ENCODE data around the gene CREG2.
A peak's percentile ranks its signal among the peaks of the same experiment; 100 is the strongest.

CREG2 gene

GRCh38 chr2:101387151-101387834, at the start of gene CREG2:
Gene CREG2 (minus strand): TSS chr2:101387503. CDS start chr2:101387457, 46 bp downstream.
- DNase-seq (ENCODE audit: low read depth in 2 of 2): peak; percentile 43 to 44

- no peak for DNase-seq (ENCODE audit: low read depth in 2 of 2)
Observed at GRCh38 chr2:101435001-101435862, 47.9 kb upstream of the CREG2 start.

GRCh38 chr2:101433465-101433864, 46.2 kb upstream of the CREG2 start:
- DNase-seq (ENCODE audit: low read depth in 2 of 2): no peak

DNA sequence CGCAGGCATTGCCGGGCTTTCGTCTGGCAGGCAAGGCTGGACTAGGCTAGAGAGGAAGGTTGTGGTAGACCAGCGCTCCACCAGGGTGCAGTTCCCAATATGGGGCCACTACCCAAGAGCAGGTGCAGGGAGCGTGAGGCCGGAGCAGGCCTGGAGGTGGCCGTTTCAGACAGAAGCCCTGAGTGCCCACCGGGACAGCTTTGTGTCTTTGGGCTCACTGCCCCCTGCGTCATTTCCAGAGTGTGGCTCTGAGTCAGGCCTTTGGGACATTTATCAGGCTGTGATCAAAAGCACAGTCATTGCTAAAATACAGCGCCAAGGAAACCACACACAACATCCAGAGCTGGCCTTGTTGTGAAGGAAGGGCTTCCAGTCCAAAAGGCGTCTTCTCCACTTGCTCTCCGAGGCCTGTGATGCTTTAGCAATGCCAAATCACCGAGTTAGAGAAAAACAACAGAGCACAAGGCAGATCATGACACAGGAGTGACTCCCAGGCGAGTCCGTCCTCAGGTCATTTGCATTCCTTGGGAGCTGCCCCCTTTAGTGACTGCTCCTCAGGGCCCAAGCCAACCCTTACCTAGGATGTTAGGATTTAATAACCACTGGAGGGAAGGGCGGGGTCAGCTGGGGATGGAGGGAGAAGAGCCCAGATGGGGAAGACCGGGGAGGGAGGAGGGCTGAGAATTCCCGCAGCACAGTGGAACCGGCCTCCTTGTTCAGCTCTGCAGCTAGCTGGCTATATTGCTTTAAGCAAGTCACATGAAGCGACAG, 45.3 kb upstream of the CREG2 start:
- DNase-seq (ENCODE audit: low read depth in 2 of 2): no peak

- DNase-seq (ENCODE audit: low read depth in 2 of 2): no peak
Observed at GRCh38 chr2:101431486-101431885, 44.2 kb upstream of the CREG2 start.

- DNase-seq (ENCODE audit: low read depth in 2 of 2): no peak
Observed at GRCh38 chr2:101430156-101430555, 42.9 kb upstream of the CREG2 start.

DNA sequence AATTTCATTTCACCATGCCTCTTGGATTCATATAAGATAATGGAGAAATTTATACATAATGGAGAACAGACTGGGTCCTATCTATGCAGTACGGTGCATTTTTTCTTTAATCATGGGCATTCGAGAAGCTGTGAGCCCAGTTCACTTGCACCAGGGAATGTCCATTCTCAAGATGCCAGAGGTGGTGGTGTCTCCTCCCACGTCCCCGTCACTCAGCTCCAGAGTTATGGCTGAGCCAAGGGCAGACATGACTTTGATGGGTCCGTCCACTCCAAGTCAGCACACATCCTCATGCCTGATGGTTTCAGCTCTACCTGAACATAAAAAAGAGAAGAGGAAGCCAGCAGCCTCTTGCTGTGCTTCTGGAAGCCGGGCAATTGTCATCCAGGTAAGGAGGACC, 42.1 kb upstream of the CREG2 start:
- no peak for DNase-seq (ENCODE audit: low read depth in 2 of 2)

DNA sequence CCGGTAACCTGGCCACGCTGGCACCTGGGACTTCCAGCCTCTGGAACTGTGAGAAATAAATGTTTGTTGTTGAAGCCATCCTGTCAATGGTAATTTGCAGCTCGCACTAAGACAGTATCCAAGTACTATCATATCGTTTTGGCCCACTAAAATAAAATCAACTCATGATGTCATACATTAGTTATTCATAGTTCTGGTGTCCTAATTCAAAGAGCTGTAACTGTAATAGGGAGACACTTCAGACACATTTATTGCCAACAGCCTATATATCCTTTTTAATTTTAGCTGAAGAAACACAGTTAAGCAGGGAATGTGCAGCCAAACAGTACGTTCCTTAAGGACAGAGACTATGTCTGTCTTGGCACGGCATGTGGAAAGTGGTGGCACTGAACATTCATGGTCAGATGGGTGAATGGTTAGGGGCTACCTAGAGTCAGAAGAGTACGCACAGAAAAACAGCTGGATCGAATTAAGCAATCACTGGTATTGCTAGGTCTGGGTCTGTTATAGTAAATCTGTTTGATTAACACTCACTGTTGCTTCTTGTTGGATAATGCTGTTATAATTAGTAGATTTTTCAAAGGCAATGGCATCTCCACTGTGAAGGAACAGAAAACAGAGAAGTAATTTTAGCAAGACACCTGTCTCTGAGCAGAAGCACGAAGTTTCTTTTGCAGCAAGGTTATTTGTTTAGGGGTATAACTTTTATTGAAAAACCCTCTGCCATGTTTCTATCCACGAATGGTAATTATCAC, 41.3 kb upstream of the CREG2 start:
- DNase-seq (ENCODE audit: low read depth in 2 of 2): no peak

- DNase-seq (ENCODE audit: low read depth in 2 of 2): no peak
Observed at GRCh38 chr2:101427743-101428142, 40.4 kb upstream of the CREG2 start.

DNA sequence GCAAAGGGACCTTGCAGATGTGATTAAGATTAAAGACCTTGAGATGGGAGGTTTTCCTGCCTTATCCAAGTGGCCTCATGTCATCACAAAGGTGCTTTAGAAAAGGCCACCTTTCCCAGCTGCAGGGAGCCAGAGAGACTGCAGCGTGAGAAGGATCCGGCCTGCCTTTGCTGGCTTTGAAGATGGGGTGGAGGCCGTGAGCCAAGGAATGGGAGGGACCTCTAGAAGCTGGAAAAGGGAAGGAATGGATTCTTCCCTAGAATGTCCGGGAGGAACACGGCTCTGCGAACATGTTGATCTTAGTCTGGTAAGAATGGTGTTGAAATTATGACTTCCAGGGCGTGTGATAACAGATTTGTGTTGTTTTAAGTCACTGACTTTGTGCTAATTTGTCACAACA, 39.9 kb upstream of the CREG2 start:
- no peak for DNase-seq (ENCODE audit: low read depth in 2 of 2)

DNA sequence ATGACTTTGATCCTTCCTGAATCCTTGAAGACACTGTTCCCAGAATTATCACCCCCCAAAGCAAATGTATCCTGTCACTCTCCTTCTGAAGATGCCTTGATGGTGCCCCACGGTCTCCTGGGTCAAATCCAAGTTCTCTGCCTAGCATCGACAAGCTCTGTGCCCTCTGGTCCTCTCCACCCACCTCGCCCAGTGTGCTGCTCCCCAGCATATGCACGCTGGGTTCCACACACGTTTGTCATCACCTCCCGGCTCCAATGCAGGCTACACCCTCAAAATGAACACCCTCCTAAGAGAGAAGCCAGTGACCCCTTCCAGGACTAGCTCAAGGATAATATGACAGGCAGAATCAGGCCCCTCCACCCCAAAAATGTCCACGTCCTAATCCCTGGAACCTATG, 39.5 kb upstream of the CREG2 start:
- DNase-seq (ENCODE audit: low read depth in 2 of 2): no peak

DNA sequence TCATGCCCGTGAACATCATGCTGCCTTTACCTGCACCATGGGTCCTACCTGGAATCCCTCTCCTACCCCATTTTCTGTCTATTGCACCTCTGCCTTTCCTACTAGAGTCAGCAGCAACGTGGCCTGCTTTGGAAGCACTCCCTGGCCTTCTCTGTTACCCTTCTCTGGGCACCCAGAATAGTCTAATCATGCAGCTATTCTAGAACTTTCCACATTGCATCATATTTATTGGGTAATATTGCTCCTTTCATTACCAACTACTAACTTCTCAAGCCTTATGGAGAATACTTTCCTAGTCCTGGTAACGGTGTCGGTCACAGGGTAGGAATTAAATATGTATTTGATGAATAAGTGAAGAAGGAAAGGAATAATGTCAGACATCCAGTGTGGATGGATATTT, 33.3 kb upstream of the CREG2 start:
- no peak for DNase-seq (ENCODE audit: low read depth in 2 of 2)

DNA sequence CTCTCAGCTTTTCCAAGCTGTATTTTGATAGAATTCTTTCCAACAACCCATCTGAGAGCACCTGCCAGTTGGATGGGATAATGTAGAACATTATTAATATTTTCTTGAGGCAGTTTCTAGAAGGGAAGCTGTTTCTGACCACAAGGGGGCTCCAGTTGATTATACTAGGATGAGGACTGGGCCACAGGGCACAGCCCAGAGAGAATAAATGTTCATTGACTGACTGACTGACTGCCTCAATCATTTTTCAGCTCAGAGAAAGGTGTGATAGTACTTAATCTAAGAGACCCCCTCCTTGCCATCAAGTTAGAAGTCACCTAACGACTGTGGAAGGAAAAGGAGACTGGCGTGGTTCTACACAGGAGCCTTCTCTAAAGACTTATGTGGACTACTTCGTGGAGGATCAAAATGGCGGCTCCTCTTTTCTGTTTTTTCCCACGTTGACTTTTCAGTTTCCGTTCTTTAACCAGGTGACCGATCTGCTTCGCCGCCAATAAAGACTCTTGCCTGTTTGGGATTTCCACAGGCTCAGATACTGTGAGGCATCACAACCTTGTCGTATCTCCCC, 31.9 kb upstream of the CREG2 start:
- DNase-seq (ENCODE audit: low read depth in 2 of 2): peak; percentile 38 to 47

DNA sequence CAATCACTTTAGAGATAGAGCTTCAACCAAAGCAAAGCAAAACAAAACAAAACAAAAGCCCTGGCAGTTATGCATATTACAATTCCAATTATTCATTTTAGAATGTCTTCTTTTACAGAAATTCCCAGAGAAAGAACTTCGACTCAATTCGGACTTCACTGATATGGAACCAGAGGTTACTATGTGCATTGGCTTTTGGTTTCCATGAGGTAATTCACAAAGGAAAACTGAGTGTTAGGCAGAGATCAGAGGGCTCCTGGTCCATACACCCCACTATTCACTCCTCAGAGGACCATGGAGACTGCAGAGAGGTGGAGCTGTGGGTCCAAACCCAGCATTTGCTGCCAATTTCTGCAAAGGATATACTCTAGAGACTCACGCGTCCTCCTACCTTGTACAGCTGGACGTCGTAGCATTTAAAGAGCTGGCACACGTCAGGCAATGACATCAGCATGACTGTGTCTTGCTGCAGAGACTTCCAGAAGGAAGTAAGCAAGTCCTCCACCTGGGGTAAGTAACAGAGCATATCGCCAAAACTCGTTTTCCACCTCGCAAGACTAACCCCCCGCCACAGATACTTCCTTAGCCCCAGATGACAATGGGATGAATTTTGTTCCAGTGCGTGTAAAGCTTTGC, 31.3 kb upstream of the CREG2 start:
- DNase-seq (ENCODE audit: low read depth in 2 of 2): no peak

- DNase-seq (ENCODE audit: low read depth in 2 of 2): no peak
Observed at GRCh38 chr2:101416609-101417008, 29.3 kb upstream of the CREG2 start.

- no peak for DNase-seq (ENCODE audit: low read depth in 2 of 2)
Observed at GRCh38 chr2:101415884-101416283, 28.6 kb upstream of the CREG2 start.

- no peak for DNase-seq (ENCODE audit: low read depth in 2 of 2)
Observed at GRCh38 chr2:101415220-101415619, 27.9 kb upstream of the CREG2 start.

DNA sequence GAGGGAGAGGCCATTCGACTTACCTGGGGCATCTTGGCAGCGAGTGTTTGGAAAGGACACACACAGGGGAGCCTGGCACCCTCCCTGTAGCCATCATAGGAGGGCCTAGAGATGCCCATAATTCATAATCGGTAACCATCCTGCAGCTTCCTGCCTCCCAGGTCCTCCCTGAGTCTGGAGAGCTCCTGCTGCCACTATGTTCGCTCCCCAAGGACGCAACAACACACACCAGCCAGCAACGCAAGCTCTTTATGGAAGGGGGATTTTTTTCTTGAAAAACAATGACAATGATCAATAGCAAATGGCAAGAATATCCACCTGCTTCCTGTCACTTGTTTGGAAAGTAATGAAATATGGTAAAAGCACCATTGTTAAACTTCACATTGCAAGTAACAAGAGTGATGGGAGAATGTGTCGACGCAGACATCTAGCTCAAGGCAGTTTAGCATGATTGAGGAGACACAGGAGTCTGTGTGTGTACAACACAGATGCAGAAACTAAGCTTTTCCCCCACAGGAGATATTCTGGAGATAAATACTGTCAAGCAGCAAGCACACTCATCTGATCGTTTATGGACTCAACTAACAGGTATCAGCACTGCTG, 24.9 kb upstream of the CREG2 start:
- no peak for DNase-seq (ENCODE audit: low read depth in 2 of 2)

DNA sequence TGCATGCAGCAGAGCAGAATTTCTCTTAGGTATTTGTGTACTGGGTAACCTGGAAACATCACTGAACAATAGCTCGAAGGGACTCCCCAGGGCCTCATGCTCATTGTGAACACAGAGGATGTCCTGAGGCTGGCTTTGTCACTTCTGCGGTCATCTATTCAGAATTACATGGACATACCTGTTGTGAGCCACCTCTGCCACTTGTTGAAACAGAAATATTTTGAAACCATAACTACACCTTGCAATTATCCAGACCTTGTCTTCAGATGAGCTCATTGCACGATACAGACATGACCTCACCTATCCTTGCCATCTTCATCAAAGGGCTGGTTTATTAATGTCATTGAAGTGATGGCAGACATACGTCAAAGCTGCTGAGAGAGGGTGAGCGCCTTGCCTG, 23.4 kb upstream of the CREG2 start:
- no peak for DNase-seq (ENCODE audit: low read depth in 2 of 2)

DNA sequence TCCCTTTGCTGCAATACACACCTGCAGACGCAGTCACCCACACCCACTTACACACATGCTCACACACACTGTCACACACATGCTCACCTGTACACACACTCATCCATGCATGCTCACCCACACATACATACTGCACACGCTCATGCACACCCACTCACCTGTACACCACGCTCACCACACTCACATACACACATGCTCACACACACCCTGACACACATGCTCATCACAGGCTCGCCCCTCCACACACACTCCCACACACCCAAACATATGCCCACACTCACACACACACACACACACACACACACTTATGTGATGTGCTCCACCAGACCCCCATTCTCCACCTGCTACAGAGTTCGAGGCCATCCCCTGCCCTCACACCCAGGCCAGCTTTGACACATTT, 22.8 kb upstream of the CREG2 start:
- no peak for DNase-seq (ENCODE audit: low read depth in 2 of 2)

DNA sequence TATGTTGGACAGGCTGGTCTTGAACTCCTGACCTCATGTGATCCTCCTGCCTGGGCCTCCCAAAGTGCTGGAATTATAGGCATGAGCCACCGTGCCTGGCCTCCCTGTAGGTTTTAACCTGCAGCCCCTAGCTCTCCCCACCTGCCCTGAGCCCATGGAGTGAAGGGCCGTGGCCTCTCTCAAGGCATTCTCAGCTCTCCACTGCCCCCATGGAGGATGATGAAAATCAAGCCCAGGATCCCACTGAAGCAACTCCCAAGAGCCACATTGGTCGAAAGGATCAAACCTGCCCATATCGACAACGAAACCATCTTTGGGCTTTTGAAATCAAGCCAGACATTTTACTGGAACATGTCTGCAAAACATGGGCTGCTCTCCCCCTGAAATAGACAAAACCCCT, 22.4 kb upstream of the CREG2 start:
- no peak for DNase-seq (ENCODE audit: low read depth in 2 of 2)

All from stimulated activated CD4-positive, alpha-beta T cell treated with anti-CD3 and anti-CD28 coated beads, Interleukin-4, amount 100 ng/mL, for 48 hours (primary cell).